GM18868 (cell line): ENCODE results near the gene ZSCAN4.

Experiments used
- ATAC-seq: cut with Tn5 transposase; IDR thresholded peaks from one replicate; pipeline ENCODE4 v1.9.1; 2021; ENCODE audit warnings: mild to moderate bottlenecking, moderate library complexity; ENCODE audit not compliant: unreplicated experiment

Gene ZSCAN4

DNA sequence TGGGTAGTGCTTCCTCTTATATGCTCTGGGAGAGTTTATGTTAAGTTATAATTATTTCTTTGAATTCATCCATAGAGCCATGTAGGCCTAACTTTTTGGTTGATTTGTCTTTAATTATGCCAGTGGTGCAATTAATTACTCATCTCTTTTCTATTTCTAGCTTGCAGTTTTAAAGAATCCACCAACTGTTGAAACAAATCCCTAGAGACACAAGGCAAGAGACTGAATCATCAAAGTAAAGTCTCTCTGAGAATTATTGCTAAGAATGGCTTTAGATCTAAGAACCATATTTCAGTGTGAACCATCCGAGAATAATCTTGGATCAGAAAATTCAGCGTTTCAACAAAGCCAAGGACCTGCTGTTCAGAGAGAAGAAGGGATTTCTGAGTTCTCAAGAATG is 7.1 kb downstream of the ZSCAN4 start:
- no peak for ATAC-seq

DNA sequence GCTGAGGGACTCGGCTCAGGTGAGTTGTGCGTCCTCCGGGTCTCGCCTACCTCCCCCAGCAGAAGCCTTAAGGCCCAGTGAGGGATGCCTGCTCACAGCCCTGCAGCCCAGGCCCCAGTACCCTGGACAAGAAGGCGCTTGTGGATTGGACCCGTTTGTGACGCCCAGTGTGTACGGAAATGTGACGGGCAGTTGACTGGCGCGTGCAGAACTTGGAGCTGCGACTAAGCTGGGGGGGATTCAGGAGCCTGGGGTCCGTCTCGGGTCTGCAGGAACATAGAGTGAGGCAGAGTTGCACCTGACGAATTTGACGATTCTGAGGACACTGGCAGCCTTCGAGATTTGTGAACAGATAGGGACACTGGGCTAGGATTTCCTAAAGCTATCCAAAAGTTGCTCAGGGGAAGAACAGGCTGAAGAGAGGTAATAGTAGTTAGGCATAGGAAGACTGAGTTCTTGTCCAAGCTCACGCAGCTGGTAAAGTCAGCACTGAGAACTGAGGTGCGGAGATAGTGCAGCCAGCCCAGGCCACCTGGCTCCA is 13.6 kb downstream of the ZSCAN4 start:
- ATAC-seq = no peak

DNA sequence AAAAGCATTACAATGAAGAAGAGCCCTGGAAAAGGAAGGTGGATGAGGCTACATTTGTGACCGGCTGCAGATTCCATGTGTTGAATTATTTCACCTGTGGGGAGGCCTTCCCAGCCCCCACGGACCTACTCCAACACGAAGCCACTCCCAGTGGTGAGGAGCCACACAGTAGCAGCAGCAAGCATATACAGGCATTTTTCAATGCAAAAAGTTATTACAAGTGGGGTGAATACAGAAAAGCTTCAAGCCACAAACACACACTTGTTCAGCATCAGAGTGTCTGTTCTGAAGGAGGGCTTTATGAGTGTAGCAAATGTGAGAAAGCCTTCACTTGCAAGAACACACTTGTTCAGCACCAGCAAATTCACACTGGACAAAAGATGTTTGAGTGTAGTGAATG is 18.0 kb downstream of the ZSCAN4 start:
- ATAC-seq = no peak

DNA sequence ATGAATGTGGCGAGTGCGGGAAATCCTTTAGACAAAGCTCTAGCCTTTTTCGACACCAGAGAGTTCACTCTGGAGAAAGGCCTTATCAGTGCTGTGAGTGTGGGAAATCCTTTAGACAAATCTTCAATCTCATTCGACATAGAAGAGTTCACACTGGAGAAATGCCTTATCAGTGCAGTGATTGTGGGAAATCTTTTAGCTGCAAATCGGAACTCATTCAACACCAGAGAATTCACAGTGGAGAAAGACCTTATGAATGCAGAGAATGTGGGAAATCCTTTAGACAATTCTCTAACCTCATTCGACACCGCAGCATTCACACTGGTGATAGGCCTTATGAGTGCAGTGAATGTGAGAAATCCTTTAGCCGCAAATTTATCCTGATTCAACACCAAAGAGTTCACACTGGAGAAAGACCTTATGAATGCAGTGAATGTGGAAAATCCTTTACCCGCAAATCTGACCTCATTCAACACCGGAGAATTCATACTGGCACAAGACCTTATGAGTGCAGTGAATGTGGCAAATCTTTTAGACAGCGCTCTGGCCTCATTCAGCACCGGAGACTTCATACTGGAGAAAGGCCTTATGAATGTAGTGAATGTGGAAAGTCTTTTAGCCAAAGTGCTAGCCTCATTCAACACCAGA is 18.8 kb downstream of the ZSCAN4 start:
- no peak for ATAC-seq

DNA sequence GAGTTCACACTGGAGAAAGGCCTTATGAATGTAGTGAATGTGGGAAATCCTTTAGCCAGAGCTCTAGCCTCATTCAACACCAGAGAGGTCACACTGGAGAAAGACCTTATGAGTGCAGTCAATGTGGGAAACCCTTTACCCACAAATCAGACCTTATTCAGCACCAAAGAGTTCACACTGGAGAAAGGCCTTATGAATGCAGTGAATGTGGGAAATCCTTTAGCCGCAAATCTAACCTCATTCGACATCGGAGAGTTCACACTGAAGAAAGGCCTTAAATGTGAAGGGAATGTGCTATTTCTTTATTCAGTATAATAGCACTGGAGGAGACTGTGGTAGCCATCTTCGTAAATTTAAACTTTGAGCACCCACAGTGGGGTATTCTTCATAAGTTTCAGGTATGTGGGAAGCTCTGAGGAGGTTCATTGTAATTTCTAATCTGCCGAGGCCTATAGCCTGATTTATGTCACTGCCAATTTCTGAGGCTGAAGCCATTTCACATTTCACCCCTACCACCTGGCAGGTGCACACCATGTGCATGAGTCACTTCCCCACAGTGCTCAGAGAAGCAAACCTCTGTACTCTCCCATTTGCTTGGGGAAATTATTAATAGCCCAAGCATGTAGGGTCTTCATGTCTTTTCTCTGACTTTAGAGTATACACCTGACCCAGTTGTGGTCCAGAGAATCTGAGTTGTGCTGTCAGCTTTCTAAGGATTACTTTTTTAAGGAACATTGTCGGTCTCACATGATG is 19.5 kb downstream of the ZSCAN4 start:
- ATAC-seq = no peak

DNA sequence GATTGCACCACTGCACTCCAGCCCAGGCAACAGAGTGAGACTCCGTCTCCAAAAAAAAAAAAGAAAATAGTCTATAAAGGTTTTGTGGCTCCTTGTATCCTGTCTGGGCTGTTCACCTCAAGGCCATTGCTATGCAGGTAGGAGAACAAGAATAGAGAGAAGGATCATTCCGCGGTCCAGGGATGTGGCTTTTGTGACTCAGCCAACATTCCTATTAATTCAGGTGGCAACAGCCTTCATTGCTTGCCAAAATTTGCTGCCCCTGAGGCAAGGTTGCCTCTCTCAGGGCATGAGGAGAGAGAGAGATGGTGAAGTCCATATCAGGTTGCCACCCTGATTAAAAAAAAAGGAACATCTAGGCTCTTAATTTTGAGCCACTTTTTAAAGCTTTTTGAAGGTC is 21.0 kb downstream of the ZSCAN4 start:
- ATAC-seq = no peak

DNA sequence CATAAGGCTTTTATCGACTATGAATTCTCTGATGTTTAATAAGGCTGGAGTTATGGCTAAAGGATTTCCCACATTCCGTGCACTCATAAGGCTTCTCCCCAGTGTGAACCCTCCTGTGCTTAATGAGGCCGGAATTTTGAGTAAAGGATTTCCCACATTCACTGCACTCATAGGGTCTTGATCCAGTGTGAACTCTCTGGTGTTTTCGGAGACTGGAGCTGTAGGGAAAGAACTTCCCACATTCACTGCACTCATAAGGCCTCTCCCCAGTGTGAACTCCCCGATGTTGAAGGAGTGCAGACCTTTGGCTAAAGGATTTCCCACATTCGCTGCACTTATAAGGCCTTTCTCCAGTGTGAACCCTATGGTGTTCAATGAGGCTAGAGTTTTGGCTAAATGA is 32.9 kb downstream of the ZSCAN4 start:
- ATAC-seq = no peak

DNA sequence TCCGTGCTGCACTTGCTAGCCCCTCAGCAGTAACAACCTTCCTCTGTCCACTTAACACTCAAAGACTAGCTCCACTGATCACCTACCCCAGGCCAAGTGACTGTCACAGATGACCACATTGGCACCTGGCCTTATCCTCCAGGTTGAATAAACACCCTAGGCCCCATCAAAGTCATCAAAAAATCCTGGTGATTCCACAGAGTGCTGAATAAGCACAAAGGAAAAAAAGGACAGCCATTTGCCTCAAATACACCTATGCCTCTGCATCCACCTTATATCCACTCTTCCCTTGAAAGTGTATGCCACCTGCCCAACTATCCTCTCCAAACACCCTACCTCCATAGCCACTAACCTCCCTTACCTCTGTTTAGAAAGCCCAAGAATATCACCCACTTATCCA is 37.6 kb downstream of the ZSCAN4 start:
- no peak for ATAC-seq

DNA sequence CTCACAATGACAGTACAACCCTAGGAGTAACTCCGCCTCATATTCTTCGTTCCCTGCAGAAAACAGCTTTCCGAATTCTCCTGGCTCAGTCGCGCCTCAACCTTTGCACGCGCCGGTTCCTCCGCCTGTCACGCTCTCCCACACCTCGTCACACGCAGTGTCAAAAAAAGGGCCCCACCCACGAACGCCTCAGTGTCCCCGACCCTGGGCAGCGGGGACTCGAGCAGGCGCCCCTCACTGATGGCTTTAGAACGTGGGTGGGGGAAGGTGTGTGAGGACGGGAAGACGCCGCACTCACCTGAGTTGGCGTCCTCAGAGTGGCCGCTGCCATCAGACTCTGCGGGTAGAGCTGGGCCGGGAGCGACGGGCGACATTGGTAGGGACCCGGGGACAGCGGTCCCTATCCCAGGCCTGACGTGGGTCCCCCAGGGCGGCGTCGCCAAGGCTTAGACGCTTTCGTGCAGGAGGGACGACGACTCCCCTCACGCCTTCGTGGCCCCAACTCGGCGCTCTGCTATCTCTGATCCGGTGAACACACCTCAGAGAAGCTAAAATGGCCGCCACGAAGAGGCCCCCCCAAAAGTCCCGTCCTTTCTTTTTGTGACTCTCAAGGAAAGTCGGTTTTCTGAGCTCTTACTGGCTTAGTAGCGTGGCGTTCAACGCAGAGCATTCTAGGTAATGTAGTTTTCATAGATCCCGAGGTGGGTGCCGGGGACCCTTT is 40.1 kb downstream of the ZSCAN4 start, which contains the start of gene ZNF154:
TSS of gene ZNF154 (minus strand) at position 564 of the 721 bp plus-strand sequence. CDS start at position 331, 233 bp downstream.
- no peak for ATAC-seq

DNA sequence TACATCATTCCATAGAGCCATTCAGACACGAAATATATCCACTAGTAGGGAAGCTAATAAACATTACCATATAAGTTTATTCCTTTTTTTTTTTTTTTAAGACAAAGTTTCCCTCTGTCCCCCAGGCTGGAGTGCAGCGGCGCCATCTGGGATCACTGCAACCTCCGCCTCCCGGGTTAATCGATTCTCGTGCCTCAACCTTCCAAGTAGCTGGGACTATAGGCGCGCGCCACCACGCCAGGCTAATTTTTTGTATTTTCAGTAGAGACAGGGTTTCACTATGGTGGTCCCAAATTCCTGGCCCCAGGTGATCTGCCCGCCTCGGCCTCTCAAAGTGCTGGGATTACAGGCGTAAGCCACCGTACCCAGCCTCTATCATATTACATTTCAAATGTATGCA is 40.9 kb downstream of the ZSCAN4 start:
- no peak for ATAC-seq

DNA sequence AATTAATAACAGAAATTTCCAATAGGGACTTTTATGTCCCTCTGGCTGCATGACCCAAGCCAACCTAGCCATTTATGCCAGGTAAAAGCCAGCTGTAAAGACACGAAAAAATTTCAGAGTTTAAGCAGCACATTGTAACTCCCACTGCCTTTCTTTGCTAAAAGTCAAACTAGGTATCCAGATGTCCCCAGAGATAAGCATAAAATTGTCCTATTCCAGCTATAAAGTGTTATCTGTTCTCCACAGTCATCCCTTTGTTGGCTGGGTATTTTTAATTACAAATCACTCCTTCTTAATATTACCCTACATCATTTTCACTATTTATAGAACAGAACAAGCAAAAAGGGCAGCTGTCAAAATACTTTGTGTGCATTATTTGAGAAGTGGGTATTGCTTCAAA is 43.5 kb downstream of the ZSCAN4 start:
- ATAC-seq = no peak

DNA sequence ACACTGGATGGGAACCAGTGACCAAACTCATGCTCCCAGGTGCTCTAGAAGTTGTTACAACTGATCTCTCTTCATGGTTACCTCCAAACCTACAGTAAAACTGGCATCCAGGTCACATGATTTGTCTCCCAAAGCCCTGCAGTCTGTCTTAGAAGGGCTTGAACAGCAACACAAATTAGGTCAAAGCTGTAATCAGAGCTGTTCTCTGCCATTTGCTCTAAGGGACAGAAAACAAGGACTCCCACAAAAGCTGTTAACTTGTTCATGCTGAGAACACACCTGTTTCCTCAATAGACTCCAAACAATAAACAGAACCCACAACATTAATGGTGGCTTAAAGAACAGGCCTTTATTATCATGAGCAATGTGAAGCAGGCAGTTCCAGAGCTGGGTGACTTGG is 50.7 kb downstream of the ZSCAN4 start:
- ATAC-seq = no peak

DNA sequence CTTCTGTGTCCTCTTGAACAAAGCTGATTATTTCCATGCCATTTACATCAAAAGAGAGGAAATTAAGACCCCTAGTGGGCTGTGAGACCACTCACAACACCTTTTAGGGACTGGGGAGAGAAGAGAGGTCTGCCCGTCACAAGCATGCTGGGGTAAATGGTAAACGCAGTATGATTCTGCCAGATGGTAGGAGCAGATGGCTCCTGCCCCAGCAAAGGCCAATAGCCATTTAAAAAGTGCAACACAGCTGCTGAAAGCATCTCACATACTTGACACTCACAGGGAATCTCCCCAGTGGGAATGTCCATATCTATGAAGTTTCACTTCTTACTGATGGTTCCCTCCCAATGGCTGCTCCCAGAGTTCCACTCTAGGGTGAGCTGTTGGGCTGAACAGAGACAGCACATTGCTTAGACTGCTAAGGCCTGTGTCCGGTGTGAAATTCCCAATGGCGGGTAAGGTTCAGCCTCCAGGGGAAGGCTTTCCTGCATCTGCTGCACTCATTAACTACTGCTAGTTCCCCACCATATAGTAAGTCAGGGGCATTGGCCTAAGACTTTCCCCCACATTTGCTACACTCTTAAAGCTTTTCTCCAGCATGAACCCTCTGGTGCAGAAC is 51.3 kb downstream of the ZSCAN4 start:
- ATAC-seq = no peak

DNA sequence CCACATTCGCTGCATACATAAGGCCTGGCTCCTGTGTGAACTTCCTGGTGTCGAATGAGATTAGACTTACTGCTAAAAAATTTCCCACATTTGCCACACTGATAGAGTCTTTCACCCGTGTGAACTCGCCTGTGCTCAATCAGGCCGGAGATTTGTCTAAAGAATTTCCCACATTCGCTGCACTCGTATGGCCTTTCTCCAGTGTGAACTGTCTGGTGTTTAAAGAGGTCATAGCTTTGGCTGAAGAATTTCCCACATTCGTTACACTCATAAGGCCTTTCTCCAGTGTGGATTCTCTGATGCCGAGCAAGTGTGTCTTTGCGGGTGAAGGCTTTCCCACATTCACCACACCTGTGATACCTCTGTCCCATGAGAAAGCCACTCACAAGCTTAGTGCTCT is 52.1 kb downstream of the ZSCAN4 start:
- ATAC-seq = no peak
